Neural cell (in vitro differentiated cells): Measurements from ENCODE around the gene SALL3. TPM values are rescaled to one million over a fixed set of nuclear protein-coding genes. Genes with fewer than 3 reads are reported as not detected.

Source experiments
- H2AFZ ChIP-seq: fragments of 200-600, 300-800 bp; sonication (generic), shearing (Covaris generic); 2 replicates; pipeline ENCODE4 v1.6.0; 2014; ENCODE audit warnings: low read depth, mild to moderate bottlenecking, antibody characterized with exemption, low read length, moderate library complexity
- H3F3A ChIP-seq: fragments of 200-600 bp; shearing (Covaris generic); 2 replicates; pipeline ENCODE4 v1.6.1; 2016; ENCODE audit warnings: mild to moderate bottlenecking, moderate library complexity, mixed read lengths, antibody characterized with exemption, low read length; ENCODE audit not compliant: insufficient read depth, poor library complexity, severe bottlenecking
- H3K27ac ChIP-seq: fragments of 200-600, 300-800 bp; sonication (generic), shearing (Covaris generic); 2 replicates; pipeline ENCODE4 v1.5.1; 2014; ENCODE audit warnings: mild to moderate bottlenecking, low read length, moderate library complexity
- H3K27me3 ChIP-seq: fragments of 300-800, 200-600 bp; sonication (generic), shearing (Covaris generic); 2 replicates; pipeline ENCODE4 v1.6.0; 2014; ENCODE audit warnings: mild to moderate bottlenecking, low read depth, low read length, moderate library complexity; ENCODE audit not compliant: insufficient read depth
- H3K36me3 ChIP-seq: fragments of 300-800, 200-600 bp; sonication (generic), shearing (Covaris generic); 2 replicates; pipeline ENCODE4 v1.5.1; 2014; ENCODE audit warnings: mild to moderate bottlenecking, antibody characterized with exemption, low read length, moderate library complexity; ENCODE audit not compliant: insufficient read depth
- H3K4me2 ChIP-seq: fragments of 300-800, 200-600 bp; sonication (generic), shearing (Covaris generic); 2 replicates; pipeline ENCODE4 v1.6.0; 2014; ENCODE audit warnings: mild to moderate bottlenecking, low read length
- H3K4me3 ChIP-seq: fragments of 300-800, 200-600 bp; sonication (generic), shearing (Covaris generic); 2 replicates; pipeline ENCODE4 v1.5.1; 2014; ENCODE audit warnings: mild to moderate bottlenecking, low read length, moderate library complexity
- H3K79me2 ChIP-seq: fragments of 200-600 bp; shearing (Covaris generic); replicated peaks from 2 replicates; pipeline ENCODE4 v1.6.0; 2014; ENCODE audit warnings: mild to moderate bottlenecking, low read length, moderate library complexity; ENCODE audit not compliant: insufficient read depth
- H3K9ac ChIP-seq: fragments of 300-800, 200-600 bp; sonication (generic), shearing (Covaris generic); 2 replicates; pipeline ENCODE4 v1.6.1; 2016; ENCODE audit warnings: mild to moderate bottlenecking, low read length, mixed read lengths
- H3K9me2 ChIP-seq: fragments of 200-600 bp; shearing (Covaris generic); 2 replicates; pipeline ENCODE4 v1.6.1; 2016; ENCODE audit warnings: mild to moderate bottlenecking, low read length, mixed read lengths; ENCODE audit not compliant: insufficient read depth
- H3K9me3 ChIP-seq: fragments of 200-600, 300-800 bp; sonication (generic), shearing (Covaris generic); 2 replicates; pipeline ENCODE4 v1.6.1; 2016; ENCODE audit warnings: mild to moderate bottlenecking, mixed run types, low read length, moderate library complexity, mixed read lengths
- H4K20me1 ChIP-seq: fragments of 200-600 bp; shearing (Covaris generic); 2 replicates; pipeline ENCODE4 v1.6.1; 2016; ENCODE audit warnings: mild to moderate bottlenecking, mixed run types; ENCODE audit not compliant: insufficient read depth
- EP300 ChIP-seq: fragments of 450-650 bp; conservative IDR thresholded peaks from 2 replicates; pipeline ENCODE4 v1.6.1; 2014; ENCODE audit warnings: antibody characterized with exemption, mild to moderate bottlenecking, moderate library complexity; ENCODE audit not compliant: poor library complexity, severe bottlenecking
- EZH2 ChIP-seq: fragments of 200-600, 300-800 bp; shearing (Covaris generic), sonication (generic); IDR thresholded peaks from 2 replicates; pipeline ENCODE4 v1.6.1; 2014; ENCODE audit warnings: antibody characterized with exemption, low read length, borderline replicate concordance, mild to moderate bottlenecking; ENCODE audit not compliant: insufficient read depth, poor library complexity, severe bottlenecking
- MXI1 ChIP-seq: fragments of 450-650 bp; conservative IDR thresholded peaks from 2 replicates; pipeline ENCODE4 v1.6.1; 2014; ENCODE audit warnings: antibody characterized with exemption, mild to moderate bottlenecking; ENCODE audit not compliant: poor library complexity, severe bottlenecking
- POLR2AphosphoS5 ChIP-seq: IDR thresholded peaks from 2 replicates; pipeline ENCODE4 v1.6.1; 2012
- REST ChIP-seq: IDR thresholded peaks from 2 replicates; pipeline ENCODE4 v1.6.1; 2012; ENCODE audit warnings: borderline replicate concordance
- SMC3 ChIP-seq: fragments of 450-650 bp; conservative IDR thresholded peaks from 2 replicates; pipeline ENCODE4 v1.6.1; 2014; ENCODE audit warnings: antibody characterized with exemption, mild to moderate bottlenecking, moderate library complexity; ENCODE audit not compliant: poor library complexity
- polyA plus RNA-seq: library from polyadenylated mRNA; depleted of rRNA; stranded (reverse); fragments of >200 nt; gene quantifications from 2 replicates; pipeline ENCODE4 v1.2.3, GENCODE V29; 2014
- TF ChIP-seq, protein P1 (sequence below): fragments of 450-650 bp; IDR thresholded peaks from 2 replicates; pipeline ENCODE4 v1.5.1; 2014; ENCODE audit warnings: antibody characterized with exemption, mild to moderate bottlenecking, moderate library complexity; ENCODE audit not compliant: poor library complexity, severe bottlenecking

The SALL3 gene
- polyA plus RNA-seq, 1 donor from 2014 or later: 0.16 TPM

DNA sequence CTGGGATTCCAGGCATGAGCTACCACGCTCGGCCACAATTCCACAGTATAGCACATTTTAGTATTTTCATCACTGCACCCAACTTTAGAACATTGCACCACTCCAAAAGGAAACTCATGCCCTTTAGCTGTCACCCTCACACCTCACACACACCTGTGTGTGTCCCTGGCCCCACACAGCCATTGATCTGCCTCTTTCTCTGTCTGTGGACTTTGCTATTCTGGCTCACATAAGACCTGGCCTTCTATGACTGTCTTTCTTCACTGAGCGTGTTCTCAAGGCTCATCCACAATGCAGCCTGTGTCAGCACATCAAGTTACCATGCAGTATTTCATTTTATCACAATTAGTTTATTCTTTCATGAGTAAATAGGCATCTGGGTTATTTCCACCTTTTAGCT is 69.9 kb downstream of the SALL3 start:
- no peaks in the 10 kb centered on the region for H3K79me2 ChIP-seq
- no peak overlapping the region for H3K27ac ChIP-seq
- H3K9ac ChIP-seq: no peak overlapping the region
- no peak overlapping the region for H2AFZ ChIP-seq
- H3K27me3 ChIP-seq: no peaks in the 10 kb centered on the region
- no peaks in the 10 kb centered on the region for H3K9me3 ChIP-seq
- no peak overlapping the region for H3K4me2 ChIP-seq
- no peaks in the 10 kb centered on the region for H3K9me2 ChIP-seq
- no peak overlapping the region for H3K4me3 ChIP-seq
- TF ChIP-seq, protein P1, sequence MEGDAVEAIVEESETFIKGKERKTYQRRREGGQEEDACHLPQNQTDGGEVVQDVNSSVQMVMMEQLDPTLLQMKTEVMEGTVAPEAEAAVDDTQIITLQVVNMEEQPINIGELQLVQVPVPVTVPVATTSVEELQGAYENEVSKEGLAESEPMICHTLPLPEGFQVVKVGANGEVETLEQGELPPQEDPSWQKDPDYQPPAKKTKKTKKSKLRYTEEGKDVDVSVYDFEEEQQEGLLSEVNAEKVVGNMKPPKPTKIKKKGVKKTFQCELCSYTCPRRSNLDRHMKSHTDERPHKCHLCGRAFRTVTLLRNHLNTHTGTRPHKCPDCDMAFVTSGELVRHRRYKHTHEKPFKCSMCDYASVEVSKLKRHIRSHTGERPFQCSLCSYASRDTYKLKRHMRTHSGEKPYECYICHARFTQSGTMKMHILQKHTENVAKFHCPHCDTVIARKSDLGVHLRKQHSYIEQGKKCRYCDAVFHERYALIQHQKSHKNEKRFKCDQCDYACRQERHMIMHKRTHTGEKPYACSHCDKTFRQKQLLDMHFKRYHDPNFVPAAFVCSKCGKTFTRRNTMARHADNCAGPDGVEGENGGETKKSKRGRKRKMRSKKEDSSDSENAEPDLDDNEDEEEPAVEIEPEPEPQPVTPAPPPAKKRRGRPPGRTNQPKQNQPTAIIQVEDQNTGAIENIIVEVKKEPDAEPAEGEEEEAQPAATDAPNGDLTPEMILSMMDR: no peak
- TF ChIP-seq POLR2AphosphoS5 (no peak), REST (no peak), SMC3 (no peak), MXI1 (no peak), EZH2 (no peak), EP300 (no peak)
- no peaks in the 10 kb centered on the region for H3F3A ChIP-seq
- H4K20me1 ChIP-seq: no peaks in the 10 kb centered on the region
- no peaks in the 10 kb centered on the region for H3K36me3 ChIP-seq

Other genes starting within 250 kb of the SALL3 start
- 11.6 and 15.4 TPM in 2 replicates for gene ATP9B, start 89.6 kb downstream of the SALL3 start, polyA plus RNA-seq